ENCODE results near the gene DPP4.
"Not testable (repeated sequence)": the region's sequence is repeated elsewhere in the genome, so short reads cannot be mapped to it uniquely, and the experiment has no call there.

The DPP4 gene

GRCh38 chr2:161956738-161957137 is 117.3 kb downstream of the DPP4 start:
- no peaks in the 10 kb centered on the region for H3K9me3 ChIP-seq
- no peaks in the 10 kb centered on the region for H3K36me3 ChIP-seq
- TF ChIP-seq CTCF (IDR thresholded peaks at IDR 0.05), result no peak
- H3K4me1 ChIP-seq (ENCODE audit: control insufficient read depth in 1 of 2, insufficient read depth in 1 of 2, low read depth in 1 of 2, low read length in 1 of 2), result no peaks in the 10 kb centered on the region
- no peak overlapping the region for H3K27ac ChIP-seq
- no peaks in the 10 kb centered on the region for H3K27me3 ChIP-seq
- H3K4me3 ChIP-seq (ENCODE audit: low read depth in 1 of 2, low read length in 1 of 2), result no peak overlapping the region

GRCh38 chr2:161955211-161955610 is 118.8 kb downstream of the DPP4 start:
- H3K27me3 ChIP-seq, result no peaks in the 10 kb centered on the region
- H3K4me1 ChIP-seq (ENCODE audit: control insufficient read depth in 1 of 2, insufficient read depth in 1 of 2, low read depth in 1 of 2, low read length in 1 of 2), result no peaks in the 10 kb centered on the region
- H3K4me3 ChIP-seq (ENCODE audit: low read depth in 1 of 2, low read length in 1 of 2), result no peak overlapping the region
- H3K36me3 ChIP-seq, result no peaks in the 10 kb centered on the region
- no peak overlapping the region for H3K27ac ChIP-seq
- H3K9me3 ChIP-seq, result no peaks in the 10 kb centered on the region
- no peak for TF ChIP-seq CTCF (IDR thresholded peaks at IDR 0.05)

GRCh38 chr2:161954103-161954502 is 119.9 kb downstream of the DPP4 start:
- no peak for TF ChIP-seq CTCF (IDR thresholded peaks at IDR 0.05)
- no peak overlapping the region for H3K4me3 ChIP-seq (ENCODE audit: low read depth in 1 of 2, low read length in 1 of 2)
- no peak overlapping the region for H3K27ac ChIP-seq
- H3K4me1 ChIP-seq (ENCODE audit: control insufficient read depth in 1 of 2, insufficient read depth in 1 of 2, low read depth in 1 of 2, low read length in 1 of 2), result no peaks in the 10 kb centered on the region
- H3K9me3 ChIP-seq, result no peaks in the 10 kb centered on the region
- H3K27me3 ChIP-seq, result no peaks in the 10 kb centered on the region
- no peaks in the 10 kb centered on the region for H3K36me3 ChIP-seq

- not testable (repeated sequence) for H3K27ac ChIP-seq; H3K4me3 ChIP-seq (ENCODE audit: low read depth in 1 of 2, low read length in 1 of 2); H3K4me1 ChIP-seq (ENCODE audit: control insufficient read depth in 1 of 2, insufficient read depth in 1 of 2, low read depth in 1 of 2, low read length in 1 of 2); H3K27me3 ChIP-seq; H3K9me3 ChIP-seq; H3K36me3 ChIP-seq
Observed at GRCh38 chr2:161953367-161953766, 120.6 kb downstream of the DPP4 start.

- Histone ChIP-seq H3K9me3 (no peaks in the 10 kb centered on the region), H3K4me3 (ENCODE audit: low read depth in 1 of 2, low read length in 1 of 2) (no peak overlapping the region), H3K27ac (no peak overlapping the region), H3K36me3 (no peaks in the 10 kb centered on the region), H3K4me1 (ENCODE audit: control insufficient read depth in 1 of 2, insufficient read depth in 1 of 2, low read depth in 1 of 2, low read length in 1 of 2) (no peaks in the 10 kb centered on the region), H3K27me3 (no peaks in the 10 kb centered on the region)
- no peak for TF ChIP-seq CTCF (IDR thresholded peaks at IDR 0.05)
Observed at GRCh38 chr2:161952783-161953191, 121.2 kb downstream of the DPP4 start.

GRCh38 chr2:161947836-161948235 is 126.2 kb downstream of the DPP4 start:
- no peak overlapping the region for H3K27ac ChIP-seq
- no peak overlapping the region for H3K4me3 ChIP-seq (ENCODE audit: low read depth in 1 of 2, low read length in 1 of 2)
- TF ChIP-seq CTCF (IDR thresholded peaks at IDR 0.05), result no peak
- H3K36me3 ChIP-seq, result no peaks in the 10 kb centered on the region
- no peaks in the 10 kb centered on the region for H3K9me3 ChIP-seq
- H3K27me3 ChIP-seq, result peaks cover 4% of the 10 kb centered on the region
- H3K4me1 ChIP-seq (ENCODE audit: control insufficient read depth in 1 of 2, insufficient read depth in 1 of 2, low read depth in 1 of 2, low read length in 1 of 2), result no peaks in the 10 kb centered on the region

Data from neutrophil (primary cell).